IPS-20b (cell line): ENCODE data around the gene MINAR2.

ENCODE experiments used
- H3K27ac ChIP-seq: one replicate; pipeline ENCODE4 v1.5.1; 2013; ENCODE audit warnings: low read length
- H3K27me3 ChIP-seq: 2 replicates; pipeline ENCODE4 v1.6.1; 2013; ENCODE audit warnings: mild to moderate bottlenecking, low read length, inconsistent platforms; ENCODE audit not compliant: insufficient read depth
- H3K36me3 ChIP-seq: 2 replicates; pipeline ENCODE4 v1.6.1; 2013; ENCODE audit warnings: low read depth, mild to moderate bottlenecking, inconsistent platforms, low read length, moderate library complexity; ENCODE audit not compliant: insufficient read depth
- H3K4me1 ChIP-seq: 2 replicates; pipeline ENCODE4 v1.6.1; 2013; ENCODE audit warnings: mild to moderate bottlenecking, control low read depth, inconsistent platforms, low read length, moderate library complexity; ENCODE audit not compliant: insufficient read depth
- H3K4me3 ChIP-seq: 2 replicates; pipeline ENCODE4 v1.5.1; 2013; ENCODE audit warnings: mild to moderate bottlenecking, low read length, inconsistent platforms
- H3K9ac ChIP-seq: 2 replicates; pipeline ENCODE4 v1.6.1; 2013; ENCODE audit warnings: low read depth, mild to moderate bottlenecking, inconsistent platforms, low read length, moderate library complexity
- H3K9me3 ChIP-seq: 2 replicates; pipeline ENCODE4 v1.6.1; 2013; ENCODE audit warnings: mild to moderate bottlenecking, low read depth, low read length, inconsistent platforms; ENCODE audit not compliant: insufficient read depth

MINAR2 gene

GRCh38 chr5:129746876-129747275 is 1.0 kb upstream of the MINAR2 start:
- Histone ChIP-seq H3K4me1 (peaks cover 3% of the 10 kb centered on the region; the same call in 1 of the 2 replicates), H3K9ac (no peak overlapping the region), H3K36me3 (no peaks in the 10 kb centered on the region), H3K27ac (no peak overlapping the region), H3K27me3 (no peaks in the 10 kb centered on the region), H3K4me3 (no peak overlapping the region), H3K9me3 (no peaks in the 10 kb centered on the region)

GRCh38 chr5:129748913-129749880 is 1.3 kb downstream of the MINAR2 start:
- no peaks in the 10 kb centered on the region; the same call in 1 of the 2 replicates for H3K4me1 ChIP-seq
- no peaks in the 10 kb centered on the region for H3K9me3 ChIP-seq
- no peaks in the 10 kb centered on the region for H3K27me3 ChIP-seq
- H3K9ac ChIP-seq: no peak overlapping the region
- no peak overlapping the region for H3K27ac ChIP-seq
- H3K36me3 ChIP-seq: no peaks in the 10 kb centered on the region
- H3K4me3 ChIP-seq: no peak overlapping the region

GRCh38 chr5:129760636-129761325 is 12.9 kb downstream of the MINAR2 start:
- Histone ChIP-seq H3K27ac (no peak overlapping the region), H3K27me3 (no peaks in the 10 kb centered on the region), H3K4me1 (no peaks in the 10 kb centered on the region), H3K36me3 (no peaks in the 10 kb centered on the region), H3K9me3 (no peaks in the 10 kb centered on the region), H3K9ac (no peak overlapping the region), H3K4me3 (no peak overlapping the region)

- Histone ChIP-seq H3K27me3 (no peaks in the 10 kb centered on the region), H3K4me3 (no peak overlapping the region), H3K36me3 (no peaks in the 10 kb centered on the region), H3K27ac (no peak overlapping the region), H3K4me1 (no peaks in the 10 kb centered on the region), H3K9me3 (no peaks in the 10 kb centered on the region), H3K9ac (no peak overlapping the region)
Observed at GRCh38 chr5:129763651-129764050, 15.8 kb downstream of the MINAR2 start.

GRCh38 chr5:129766798-129767197 is 18.9 kb downstream of the MINAR2 start:
- Histone ChIP-seq H3K4me3 (no peak overlapping the region), H3K36me3 (no peaks in the 10 kb centered on the region), H3K9ac (no peak overlapping the region), H3K27ac (no peak overlapping the region), H3K27me3 (no peaks in the 10 kb centered on the region), H3K4me1 (peaks cover 4% of the 10 kb centered on the region; the same call in 1 of the 2 replicates), H3K9me3 (no peaks in the 10 kb centered on the region)

- H3K27me3 ChIP-seq: no peaks in the 10 kb centered on the region
- no peak overlapping the region for H3K4me3 ChIP-seq
- no peaks in the 10 kb centered on the region for H3K9me3 ChIP-seq
- no peaks in the 10 kb centered on the region for H3K36me3 ChIP-seq
- no peak overlapping the region for H3K9ac ChIP-seq
- peaks cover 6% of the 10 kb centered on the region; the same call in 1 of the 2 replicates for H3K4me1 ChIP-seq
- no peak overlapping the region for H3K27ac ChIP-seq
Observed at GRCh38 chr5:129767927-129768380, 20.1 kb downstream of the MINAR2 start.

- no peaks in the 10 kb centered on the region for H3K9me3 ChIP-seq
- no peak overlapping the region for H3K9ac ChIP-seq
- peaks cover 6% of the 10 kb centered on the region; the same call in 1 of the 2 replicates for H3K4me1 ChIP-seq
- no peaks in the 10 kb centered on the region for H3K36me3 ChIP-seq
- H3K4me3 ChIP-seq: no peak overlapping the region
- H3K27ac ChIP-seq: no peak overlapping the region
- H3K27me3 ChIP-seq: no peaks in the 10 kb centered on the region
Observed at GRCh38 chr5:129768735-129769134, 20.8 kb downstream of the MINAR2 start.

GRCh38 chr5:129770024-129770820 is 22.3 kb downstream of the MINAR2 start:
- no peak overlapping the region for H3K27ac ChIP-seq
- no peaks in the 10 kb centered on the region for H3K9me3 ChIP-seq
- no peaks in the 10 kb centered on the region for H3K27me3 ChIP-seq
- H3K36me3 ChIP-seq: no peaks in the 10 kb centered on the region
- H3K4me1 ChIP-seq: peaks cover 6% of the 10 kb centered on the region; the same call in 1 of the 2 replicates
- no peak overlapping the region for H3K9ac ChIP-seq
- no peak overlapping the region for H3K4me3 ChIP-seq

GRCh38 chr5:129771058-129771838 is 23.4 kb downstream of the MINAR2 start:
- peaks cover 6% of the 10 kb centered on the region; the same call in 1 of the 2 replicates for H3K4me1 ChIP-seq
- H3K27me3 ChIP-seq: no peaks in the 10 kb centered on the region
- H3K27ac ChIP-seq: no peak overlapping the region
- H3K4me3 ChIP-seq: no peak overlapping the region
- H3K9me3 ChIP-seq: no peaks in the 10 kb centered on the region
- no peak overlapping the region for H3K9ac ChIP-seq
- H3K36me3 ChIP-seq: no peaks in the 10 kb centered on the region

GRCh38 chr5:129773376-129773775 is 25.5 kb downstream of the MINAR2 start:
- H3K27ac ChIP-seq: no peak overlapping the region
- H3K36me3 ChIP-seq: no peaks in the 10 kb centered on the region
- H3K4me1 ChIP-seq: peaks cover 6% of the 10 kb centered on the region; the same call in 1 of the 2 replicates
- no peak overlapping the region for H3K9ac ChIP-seq
- no peaks in the 10 kb centered on the region for H3K9me3 ChIP-seq
- no peaks in the 10 kb centered on the region for H3K27me3 ChIP-seq
- H3K4me3 ChIP-seq: no peak overlapping the region
